HEK293 (cell line): Measurements from ENCODE around the gene ZC3H18.

Experiments
- YY1 ChIP-seq: fragments of 450-650 bp; formaldehyde crosslinking; IDR thresholded peaks from 2 replicates; pipeline ENCODE4 v1.5.1; 2018; ENCODE audit warnings: missing biosample characterization, missing genetic modification characterization
- ZNF624 ChIP-seq: fragments of 450-650 bp; formaldehyde crosslinking; IDR thresholded peaks from 2 replicates; pipeline ENCODE4 v1.5.1; 2017; ENCODE audit warnings: missing biosample characterization, missing genetic modification characterization
- TF ChIP-seq, protein P1 (sequence below): fragments of 450-650 bp; formaldehyde crosslinking; IDR thresholded peaks from 2 replicates; pipeline ENCODE4 v1.5.1; 2016; ENCODE audit warnings: missing biosample characterization, missing genetic modification characterization

DNA sequence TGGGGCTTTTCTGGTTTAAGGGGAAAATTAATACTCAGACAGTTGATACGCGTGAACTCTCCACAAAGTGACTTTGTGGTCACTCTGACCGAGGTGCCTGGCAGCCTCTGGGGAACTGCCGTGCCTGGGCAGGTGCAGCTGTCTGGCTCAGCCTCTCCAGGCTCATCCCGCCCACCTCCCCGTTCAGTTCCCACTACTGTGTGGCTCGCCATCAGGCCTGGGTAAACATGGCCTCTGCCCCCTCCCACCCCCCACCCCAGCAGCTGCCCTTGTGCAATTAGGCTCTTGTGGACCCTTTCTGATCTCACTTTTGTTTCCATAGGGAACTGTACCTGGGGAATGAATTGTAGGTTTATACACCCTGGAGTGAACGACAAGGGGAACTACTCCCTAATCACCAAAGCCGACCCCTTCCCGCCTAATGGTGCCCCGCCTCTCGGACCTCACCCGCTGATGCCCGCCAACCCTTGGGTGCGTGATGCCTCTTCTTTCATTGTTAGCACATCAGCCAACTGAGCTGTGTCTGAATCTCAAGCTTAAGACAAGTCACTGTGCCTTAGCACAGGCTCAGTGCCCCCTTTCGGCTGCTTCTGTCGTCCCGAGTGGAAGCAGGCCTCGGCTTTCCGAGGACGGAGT lies 27.8 kb downstream of the ZC3H18 start:
- TF ChIP-seq, protein P1, sequence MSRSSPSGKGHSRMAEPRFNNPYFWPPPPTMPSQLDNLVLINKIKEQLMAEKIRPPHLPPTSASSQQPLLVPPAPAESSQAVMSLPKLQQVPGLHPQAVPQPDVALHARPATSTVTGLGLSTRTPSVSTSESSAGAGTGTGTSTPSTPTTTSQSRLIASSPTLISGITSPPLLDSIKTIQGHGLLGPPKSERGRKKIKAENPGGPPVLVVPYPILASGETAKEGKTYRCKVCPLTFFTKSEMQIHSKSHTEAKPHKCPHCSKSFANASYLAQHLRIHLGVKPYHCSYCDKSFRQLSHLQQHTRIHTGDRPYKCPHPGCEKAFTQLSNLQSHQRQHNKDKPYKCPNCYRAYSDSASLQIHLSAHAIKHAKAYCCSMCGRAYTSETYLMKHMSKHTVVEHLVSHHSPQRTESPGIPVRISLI (tag by site-specific recombination): no peak
- no peak for TF ChIP-seq YY1 (tag by site-specific recombination)
- no peak for TF ChIP-seq ZNF624 (tag by site-specific recombination)
